Stomach (tissue), 9 donors: ENCODE measurements around the gene AMACR. TPM values are rescaled to one million over a fixed set of nuclear protein-coding genes. Genes with fewer than 3 reads are reported as not detected.

ENCODE experiments used
- DNase-seq, 2 donors: peaks; one replicate each; pipeline versions ENCODE4 v3.0.0 to v3.0.0-alpha.2; 2013 to 2019
- H3K27ac ChIP-seq, 5 donors: fragments of 200-600 bp in 4 of 5; sonication (generic) in 4 of 5; one replicate each; pipeline ENCODE4 v1.5.1; 2013 to 2019; ENCODE audit warnings: mild to moderate bottlenecking in 1 of 5, moderate library complexity in 1 of 5
- H3K27me3 ChIP-seq, 3 donors: fragments of 200-600 bp; sonication (generic); one replicate each; pipeline ENCODE4 v1.5.1; 2017 to 2019; ENCODE audit warnings: mixed run types in 1 of 3
- H3K36me3 ChIP-seq, 4 donors: fragments of 200-600 bp; sonication (generic); 1 replicate in 3 of 4; 2 replicates in 1 of 4; pipeline ENCODE4 v1.5.1; 2016 to 2019
- H3K4me1 ChIP-seq, 4 donors: fragments of 200-600 bp; sonication (generic); one replicate each; pipeline ENCODE4 v1.5.1; 2016 to 2019
- H3K4me3 ChIP-seq, 4 donors: fragments of 200-600 bp; sonication (generic) in 3 of 4; one replicate each; pipeline ENCODE4 v1.5.1; 2016 to 2019; ENCODE audit warnings: mild to moderate bottlenecking in 1 of 4
- H3K9me3 ChIP-seq, 4 donors: fragments of 200-600 bp; sonication (generic); one replicate each; pipeline ENCODE4 v1.5.1; 2016 to 2019
- EP300 ChIP-seq: sonication (generic); formaldehyde crosslinking; IDR thresholded peaks from one replicate; pipeline ENCODE4 v1.6.1; 2017; ENCODE audit warnings: antibody characterized with exemption
- POLR2A ChIP-seq, 4 donors: fragments of 450-650 bp; IDR thresholded peaks; one replicate each; pipeline ENCODE4 v1.6.1; 2016; ENCODE audit warnings: antibody characterized with exemption in 4 of 4, control low read depth in 2 of 4, mild to moderate bottlenecking in 1 of 4, moderate library complexity in 1 of 4
- POLR2AphosphoS5 ChIP-seq, 3 donors: sonication (generic); formaldehyde crosslinking; IDR thresholded peaks; one replicate each; pipeline ENCODE4 v1.6.1; 2016; ENCODE audit warnings: antibody characterized with exemption in 3 of 3
- WGBS, 5 donors: extraction: QIAGEN DNeasy Blood & Tissue Kit in 3 of 5; methylation state at CpG; one replicate each; pipeline versions ENCODE4 v1.1.5 to v1.1.7; 2013 to 2018; 5-methylcytosine and 5-hydroxymethylcytosine counted together
- intact Hi-C: fragments of 100-400 bp; cut with DNase I; formaldehyde crosslinking; loops from one replicate; pipeline ENCODE4 v1.15.1; 2023; ENCODE audit warnings: low total_unique reads
- polyA plus RNA-seq, 3 donors: library from polyadenylated mRNA; stranded (reverse); fragments of 200-250 nt; gene quantifications; one replicate each; pipeline ENCODE4 v1.2.3, GENCODE V29; 2013
- total RNA-seq, 5 donors: library from RNA; depleted of rRNA; stranded (reverse); fragments of >200 nt; gene quantifications; one replicate each; pipeline versions ENCODE4 v1.1.0 to v1.2.3, GENCODE V29; 2014 to 2016
- TF ChIP-seq, protein P1 (sequence below), 7 experiments: fragments of 450-650 bp in 4 of 7; fragments of 200-600 bp in 3 of 7; sonication (generic) in 3 of 7; IDR thresholded peaks; one replicate each; pipeline ENCODE4 v1.5.1; 2016 to 2019; ENCODE audit warnings: antibody characterized with exemption in 7 of 7, control low read depth in 2 of 7, mild to moderate bottlenecking in 1 of 7
- donor health status: healthy with polysubstance abuse.
- donor health status: Bipolar disorder and iron deficiency.
- donor health status: healthy.

Gene AMACR
- total and polyA plus RNA-seq, 8 donors: 8.5 to 89.7 (median 19.5) TPM

- Histone ChIP-seq H3K4me1 (no peaks in the 10 kb centered on the region), H3K27ac (no peak overlapping the region), H3K27me3 (peaks cover 0 to 37% (median 0%) of the 10 kb centered on the region in 3 donors), H3K36me3 (no peaks in the 10 kb centered on the region), H3K4me3 (no peak overlapping the region), H3K9me3 (no peaks in the 10 kb centered on the region)
- 54 to 77% (median 61%) methylated on average over 4 to 12 of the region's 12 CpGs for WGBS, 5 donors
- TF ChIP-seq POLR2AphosphoS5 (IDR thresholded peaks at IDR 0.05) (no peak), EP300 (no peak), POLR2A (IDR thresholded peaks at IDR 0.05) (no peak)
- TF ChIP-seq, protein P1, sequence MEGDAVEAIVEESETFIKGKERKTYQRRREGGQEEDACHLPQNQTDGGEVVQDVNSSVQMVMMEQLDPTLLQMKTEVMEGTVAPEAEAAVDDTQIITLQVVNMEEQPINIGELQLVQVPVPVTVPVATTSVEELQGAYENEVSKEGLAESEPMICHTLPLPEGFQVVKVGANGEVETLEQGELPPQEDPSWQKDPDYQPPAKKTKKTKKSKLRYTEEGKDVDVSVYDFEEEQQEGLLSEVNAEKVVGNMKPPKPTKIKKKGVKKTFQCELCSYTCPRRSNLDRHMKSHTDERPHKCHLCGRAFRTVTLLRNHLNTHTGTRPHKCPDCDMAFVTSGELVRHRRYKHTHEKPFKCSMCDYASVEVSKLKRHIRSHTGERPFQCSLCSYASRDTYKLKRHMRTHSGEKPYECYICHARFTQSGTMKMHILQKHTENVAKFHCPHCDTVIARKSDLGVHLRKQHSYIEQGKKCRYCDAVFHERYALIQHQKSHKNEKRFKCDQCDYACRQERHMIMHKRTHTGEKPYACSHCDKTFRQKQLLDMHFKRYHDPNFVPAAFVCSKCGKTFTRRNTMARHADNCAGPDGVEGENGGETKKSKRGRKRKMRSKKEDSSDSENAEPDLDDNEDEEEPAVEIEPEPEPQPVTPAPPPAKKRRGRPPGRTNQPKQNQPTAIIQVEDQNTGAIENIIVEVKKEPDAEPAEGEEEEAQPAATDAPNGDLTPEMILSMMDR (IDR thresholded peaks at IDR 0.05): no peak
- intact Hi-C loops: no loop called here
- no peak for DNase-seq
These were observed 63.2 kb downstream of the AMACR start for GRCh38 chr5:33944543-33945132.

DNA sequence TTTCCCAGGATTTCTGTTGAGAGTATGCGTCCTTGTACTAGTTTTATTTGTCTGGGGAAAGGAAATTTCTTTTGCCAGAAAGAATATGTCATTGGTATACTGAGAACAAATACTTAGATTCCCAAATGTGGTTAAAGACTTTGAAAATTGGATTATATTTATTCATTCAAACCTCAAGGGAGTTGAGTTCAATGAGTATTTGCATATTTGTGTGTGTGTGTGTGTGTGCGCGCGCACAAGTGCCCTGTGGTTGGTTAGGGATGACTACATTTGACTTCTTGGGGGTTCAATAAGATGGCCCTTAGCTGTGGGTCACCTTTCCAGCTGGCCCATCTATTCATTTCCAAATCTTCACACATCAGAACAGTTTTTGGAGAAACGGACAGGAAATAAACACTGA, 66.8 kb downstream of the AMACR start:
- Histone ChIP-seq H3K9me3 (no peaks in the 10 kb centered on the region), H3K27me3 (peaks cover 13 to 72% (median 32%) of the 10 kb centered on the region in 3 donors), H3K4me3 (no peak overlapping the region), H3K27ac (no peak overlapping the region), H3K4me1 (peaks cover 10 to 19% (median 16%) of the 10 kb centered on the region in 4 donors), H3K36me3 (no peaks in the 10 kb centered on the region)
- no peak for DNase-seq
- TF ChIP-seq POLR2AphosphoS5 (IDR thresholded peaks at IDR 0.05) (no peak), POLR2A (IDR thresholded peaks at IDR 0.05) (no peak), EP300 (no peak)
- TF ChIP-seq, protein P1 (IDR thresholded peaks at IDR 0.05): no peak
- intact Hi-C loops: no loop called here
- WGBS, 5 donors: 84 to 91% (median 86%) methylated on average over 5 of the region's 5 CpGs

DNA sequence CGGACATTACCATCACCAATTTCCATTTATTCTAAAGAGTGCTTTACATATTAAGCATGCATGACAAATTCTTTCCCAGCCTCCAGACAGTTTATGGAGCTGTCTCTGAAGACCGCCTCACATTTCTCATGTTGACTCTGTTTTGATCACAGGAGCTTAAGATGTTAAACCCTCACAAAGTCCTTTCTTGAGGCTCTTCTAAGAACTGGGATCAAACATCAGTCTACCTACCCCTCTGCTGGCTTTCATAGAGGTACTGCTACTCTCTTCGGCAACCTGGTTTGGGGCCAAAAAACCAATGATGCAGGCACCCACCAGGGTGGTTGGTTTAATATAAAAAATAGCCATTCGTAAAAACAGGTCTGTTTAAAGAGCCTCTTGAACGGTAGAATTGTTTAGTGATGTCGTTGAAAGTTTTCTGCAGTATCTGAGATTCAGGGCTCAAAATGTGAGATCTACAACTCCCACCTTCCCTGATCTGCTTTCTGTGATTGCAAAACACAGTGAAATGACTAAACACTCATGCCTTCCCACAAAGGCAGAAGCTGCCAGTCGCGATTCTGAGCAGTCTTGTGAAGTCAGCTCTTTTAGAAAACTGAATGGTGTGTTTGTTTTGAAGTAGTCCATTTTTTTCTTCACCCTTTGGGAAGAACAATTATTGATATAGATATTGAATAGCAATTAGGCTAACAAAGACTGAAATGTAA, 68.1 kb downstream of the AMACR start:
- Histone ChIP-seq H3K36me3 (no peaks in the 10 kb centered on the region), H3K4me3 (no peak overlapping the region), H3K4me1 (peaks cover 12 to 26% (median 21%) of the 10 kb centered on the region in 4 donors), H3K9me3 (no peaks in the 10 kb centered on the region), H3K27me3 (peaks cover 13 to 83% (median 39%) of the 10 kb centered on the region in 3 donors), H3K27ac (no peak overlapping the region)
- DNase-seq: no peak
- intact Hi-C loops: no loop called here
- WGBS, 5 donors: 75 to 80% (median 77%) methylated on average over 8 of the region's 8 CpGs
- no peak for TF ChIP-seq POLR2AphosphoS5 (IDR thresholded peaks at IDR 0.05)
- TF ChIP-seq POLR2A (IDR thresholded peaks at IDR 0.05): no peak
- no peak for TF ChIP-seq EP300
- TF ChIP-seq, protein P1 (IDR thresholded peaks at IDR 0.05): no peak

GRCh38 chr5:33938881-33939280, 69.0 kb downstream of the AMACR start:
- H3K4me3 ChIP-seq: no peak overlapping the region
- DNase-seq: no peak
- intact Hi-C loops: no loop called here
- TF ChIP-seq, protein P1 (IDR thresholded peaks at IDR 0.05): no peak
- TF ChIP-seq EP300 (no peak), POLR2A (IDR thresholded peaks at IDR 0.05) (no peak), POLR2AphosphoS5 (IDR thresholded peaks at IDR 0.05) (no peak)
- 15 to 30% (median 25%) methylated on average over 15 of the region's 15 CpGs for WGBS, 5 donors
- H3K9me3 ChIP-seq: no peaks in the 10 kb centered on the region
- H3K27ac ChIP-seq: no peak overlapping the region
- H3K27me3 ChIP-seq: peaks cover 13 to 83% (median 39%) of the 10 kb centered on the region in 3 donors
- no peaks in the 10 kb centered on the region for H3K36me3 ChIP-seq
- H3K4me1 ChIP-seq: peaks cover 12 to 26% (median 21%) of the 10 kb centered on the region in 4 donors
